ENCODE measurements around the gene GNPTAB. TPM values are rescaled to one million over a fixed set of nuclear protein-coding genes. Genes with fewer than 3 reads are reported as not detected.

GNPTAB gene
- total and polyA plus RNA-seq, 2 of the 13 experiments (the other 11 are each of a cell fraction or from before 2014, with no cell fraction given): 13.6 to 19.4 TPM

- H2AFZ ChIP-seq (ENCODE audit: low read length): no peak overlapping the region
- H4K20me1 ChIP-seq (ENCODE audit: insufficient read depth, low read length): no peaks in the 10 kb centered on the region
- DNase-seq (ENCODE audit: low spot score): no peak
- ChIA-PET POLR2A (no interaction called here), CTCF (ENCODE audit: low intra/inter-chr PET ratio, low total read pairs) (no interaction called here)
- H3K4me1 ChIP-seq (ENCODE audit: insufficient read depth, low read length): peaks cover 11% of the 10 kb centered on the region
- no peak overlapping the region for H3K27ac ChIP-seq (ENCODE audit: extremely low read length, insufficient read depth, low read length)
- H3K9me3 ChIP-seq (ENCODE audit: low read length): no peaks in the 10 kb centered on the region
- ATAC-seq: no peak
- no peak overlapping the region for H3K4me3 ChIP-seq (replicated peaks in 1 of 3; ENCODE audit: insufficient read depth in 1 of 3, low read depth in 2 of 3, low read length in 3 of 3)
- H3K4me2 ChIP-seq (ENCODE audit: low read depth, low read length): no peak overlapping the region
- intact Hi-C loops (cut with micrococcal nuclease; ENCODE audit: unreplicated experiment): no loop called here
- in situ Hi-C loops (cut with HindIII; ENCODE audit: extremely low pct_ligation_motif_present, low pct_unique_long_range_greater_than_20kb): no loop called here
- H3K79me2 ChIP-seq (ENCODE audit: insufficient read depth, low read length): no peaks in the 10 kb centered on the region
- TF ChIP-seq, protein P1, sequence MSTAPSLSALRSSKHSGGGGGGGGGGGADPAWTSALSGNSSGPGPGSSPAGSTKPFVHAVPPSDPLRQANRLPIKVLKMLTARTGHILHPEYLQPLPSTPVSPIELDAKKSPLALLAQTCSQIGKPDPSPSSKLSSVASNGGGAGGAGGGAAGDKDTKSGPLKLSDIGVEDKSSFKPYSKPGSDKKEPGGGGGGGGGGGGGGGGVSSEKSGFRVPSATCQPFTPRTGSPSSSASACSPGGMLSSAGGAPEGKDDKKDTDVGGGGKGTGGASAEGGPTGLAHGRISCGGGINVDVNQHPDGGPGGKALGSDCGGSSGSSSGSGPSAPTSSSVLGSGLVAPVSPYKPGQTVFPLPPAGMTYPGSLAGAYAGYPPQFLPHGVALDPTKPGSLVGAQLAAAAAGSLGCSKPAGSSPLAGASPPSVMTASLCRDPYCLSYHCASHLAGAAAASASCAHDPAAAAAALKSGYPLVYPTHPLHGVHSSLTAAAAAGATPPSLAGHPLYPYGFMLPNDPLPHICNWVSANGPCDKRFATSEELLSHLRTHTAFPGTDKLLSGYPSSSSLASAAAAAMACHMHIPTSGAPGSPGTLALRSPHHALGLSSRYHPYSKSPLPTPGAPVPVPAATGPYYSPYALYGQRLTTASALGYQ (CRISPR knock-in tag; IDR thresholded peaks at IDR 0.05): no peak
- TF ChIP-seq, protein P2, sequence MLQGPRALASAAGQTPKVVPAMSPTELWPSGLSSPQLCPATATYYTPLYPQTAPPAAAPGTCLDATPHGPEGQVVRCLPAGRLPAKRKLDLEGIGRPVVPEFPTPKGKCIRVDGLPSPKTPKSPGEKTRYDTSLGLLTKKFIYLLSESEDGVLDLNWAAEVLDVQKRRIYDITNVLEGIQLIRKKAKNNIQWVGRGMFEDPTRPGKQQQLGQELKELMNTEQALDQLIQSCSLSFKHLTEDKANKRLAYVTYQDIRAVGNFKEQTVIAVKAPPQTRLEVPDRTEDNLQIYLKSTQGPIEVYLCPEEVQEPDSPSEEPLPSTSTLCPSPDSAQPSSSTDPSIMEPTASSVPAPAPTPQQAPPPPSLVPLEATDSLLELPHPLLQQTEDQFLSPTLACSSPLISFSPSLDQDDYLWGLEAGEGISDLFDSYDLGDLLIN (CRISPR knock-in tag; IDR thresholded peaks at IDR 0.05; ENCODE audit: borderline replicate concordance): no peak
- TF ChIP-seq CC2D1A (CRISPR knock-in tag; IDR thresholded peaks at IDR 0.05) (no peak), ZNF614 (CRISPR knock-in tag; IDR thresholded peaks at IDR 0.05; ENCODE audit: borderline replicate concordance) (no peak), ZNF563 (CRISPR knock-in tag; IDR thresholded peaks at IDR 0.05) (no peak), GFI1 (CRISPR knock-in tag; IDR thresholded peaks at IDR 0.05; ENCODE audit: borderline replicate concordance) (no peak), MIER2 (CRISPR knock-in tag; IDR thresholded peaks at IDR 0.05) (no peak), SOX5 (CRISPR knock-in tag; IDR thresholded peaks at IDR 0.05; ENCODE audit: borderline replicate concordance) (no peak), NFYC (CRISPR knock-in tag; IDR thresholded peaks at IDR 0.05) (no peak)
- TF ChIP-seq, protein P3, sequence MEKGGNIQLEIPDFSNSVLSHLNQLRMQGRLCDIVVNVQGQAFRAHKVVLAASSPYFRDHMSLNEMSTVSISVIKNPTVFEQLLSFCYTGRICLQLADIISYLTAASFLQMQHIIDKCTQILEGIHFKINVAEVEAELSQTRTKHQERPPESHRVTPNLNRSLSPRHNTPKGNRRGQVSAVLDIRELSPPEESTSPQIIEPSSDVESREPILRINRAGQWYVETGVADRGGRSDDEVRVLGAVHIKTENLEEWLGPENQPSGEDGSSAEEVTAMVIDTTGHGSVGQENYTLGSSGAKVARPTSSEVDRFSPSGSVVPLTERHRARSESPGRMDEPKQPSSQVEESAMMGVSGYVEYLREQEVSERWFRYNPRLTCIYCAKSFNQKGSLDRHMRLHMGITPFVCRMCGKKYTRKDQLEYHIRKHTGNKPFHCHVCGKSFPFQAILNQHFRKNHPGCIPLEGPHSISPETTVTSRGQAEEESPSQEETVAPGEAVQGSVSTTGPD (CRISPR knock-in tag; IDR thresholded peaks at IDR 0.05): no peak
- no TSS peak for BruUV-seq (replicated peaks)
- H3K9ac ChIP-seq (ENCODE audit: insufficient read depth, low read depth, low read length): no peak overlapping the region
- H3K36me3 ChIP-seq (replicated peaks in 1 of 2; ENCODE audit: control insufficient read depth in 1 of 2, insufficient read depth in 2 of 2, low read length in 2 of 2): no peaks in the 10 kb centered on the region
- no peaks in the 10 kb centered on the region for H3K27me3 ChIP-seq (ENCODE audit: control insufficient read depth in 1 of 2, insufficient read depth in 2 of 2, low read length in 2 of 2)
- FAIRE-seq: no peak
- WGBS (ENCODE audit: low lambda C conversion rate): 100% methylated on average over 3 of the region's 3 CpGs
Observed at GRCh38 chr12:101855976-101856375, 25.2 kb upstream of the GNPTAB start.
